H9 (cell line): Measurements from ENCODE around the gene ZNF280D. TPM values are rescaled to one million over a fixed set of nuclear protein-coding genes. Genes with fewer than 3 reads are reported as not detected.

Source experiments
- DNase-seq: peaks from one replicate; pipeline ENCODE4 v3.0.0-alpha.2; 2017
- H2AFZ ChIP-seq: one replicate; pipeline ENCODE4 v1.6.1; 2013; ENCODE audit warnings: mild to moderate bottlenecking, low read length, control low read depth, moderate library complexity
- H2AK5ac ChIP-seq: 2 replicates; pipeline ENCODE4 v1.6.1; 2013; ENCODE audit warnings: low read length, control low read depth, mixed read lengths; ENCODE audit not compliant: insufficient read length
- H2BK120ac ChIP-seq: one replicate; pipeline ENCODE4 v1.6.1; 2013; ENCODE audit warnings: low read depth, mild to moderate bottlenecking, low read length, control low read depth, inconsistent platforms; ENCODE audit not compliant: poor library complexity, severe bottlenecking
- H2BK12ac ChIP-seq: 2 replicates; pipeline ENCODE4 v1.6.1; 2013; ENCODE audit warnings: low read length, control low read depth, mixed read lengths, low read depth; ENCODE audit not compliant: insufficient read length
- H2BK15ac ChIP-seq: 2 replicates; pipeline ENCODE4 v1.6.1; 2013; ENCODE audit warnings: low read depth, low read length, control low read depth
- H2BK20ac ChIP-seq: one replicate; pipeline ENCODE4 v1.6.1; 2013; ENCODE audit warnings: low read depth, mild to moderate bottlenecking, low read length, control low read depth, inconsistent platforms; ENCODE audit not compliant: poor library complexity, severe bottlenecking
- H2BK5ac ChIP-seq: 2 replicates; pipeline ENCODE4 v1.6.1; 2013; ENCODE audit warnings: low read length, control low read depth, mixed read lengths; ENCODE audit not compliant: insufficient read length
- H3K14ac ChIP-seq: 2 replicates; pipeline ENCODE4 v1.6.1; 2013; ENCODE audit warnings: low read length, control low read depth; ENCODE audit not compliant: insufficient read depth
- H3K18ac ChIP-seq: 2 replicates; pipeline ENCODE4 v1.6.1; 2013; ENCODE audit warnings: low read depth, mild to moderate bottlenecking, mixed read lengths, low read length, control low read depth; ENCODE audit not compliant: insufficient read length
- H3K23ac ChIP-seq: 2 replicates; pipeline ENCODE4 v1.6.1; 2013; ENCODE audit warnings: low read length, control low read depth, mixed read lengths, low read depth; ENCODE audit not compliant: insufficient read length
- H3K23me2 ChIP-seq: 2 replicates; pipeline ENCODE4 v1.6.1; 2013; ENCODE audit warnings: low read depth, mild to moderate bottlenecking, mixed read lengths, low read length, control low read depth; ENCODE audit not compliant: insufficient read length, poor library complexity, severe bottlenecking
- H3K27ac ChIP-seq: 2 replicates; pipeline ENCODE4 v1.5.1; 2013; ENCODE audit warnings: low read length, control low read depth, mixed read lengths, low read depth; ENCODE audit not compliant: insufficient read length
- H3K27me3 ChIP-seq: 2 replicates; pipeline ENCODE4 v1.6.1; 2013; ENCODE audit warnings: low read length, control low read depth, inconsistent platforms; ENCODE audit not compliant: insufficient read depth
- H3K4ac ChIP-seq: 2 replicates; pipeline ENCODE4 v1.6.1; 2013; ENCODE audit warnings: low read depth, mild to moderate bottlenecking, control low read depth, inconsistent platforms, low read length, moderate library complexity
- H3K4me1 ChIP-seq: 2 replicates; pipeline ENCODE4 v1.6.1; 2013; ENCODE audit warnings: low read length, control low read depth, inconsistent platforms; ENCODE audit not compliant: insufficient read depth
- H3K4me2 ChIP-seq: 2 replicates; pipeline ENCODE4 v1.6.1; 2013; ENCODE audit warnings: low read length, control low read depth, mixed read lengths; ENCODE audit not compliant: insufficient read length, insufficient read depth
- H3K56ac ChIP-seq: 2 replicates; pipeline ENCODE4 v1.6.1; 2013; ENCODE audit warnings: low read depth, mild to moderate bottlenecking, mixed read lengths, low read length, control low read depth; ENCODE audit not compliant: insufficient read length
- H3K79me1 ChIP-seq: 2 replicates; pipeline ENCODE4 v1.6.1; 2013; ENCODE audit warnings: low read depth, mild to moderate bottlenecking, moderate library complexity, low read length, control low read depth, inconsistent platforms; ENCODE audit not compliant: insufficient read depth, poor library complexity, severe bottlenecking
- H3K79me2 ChIP-seq: 2 replicates; pipeline ENCODE4 v1.6.1; 2013; ENCODE audit warnings: low read length, control low read depth, inconsistent platforms; ENCODE audit not compliant: insufficient read depth
- H3K9ac ChIP-seq: 2 replicates; pipeline ENCODE4 v1.6.1; 2013; ENCODE audit warnings: low read length, control low read depth, mixed read lengths; ENCODE audit not compliant: insufficient read length; ENCODE audit errors: extremely low read depth
- H3K9me3 ChIP-seq: one replicate; pipeline ENCODE4 v1.6.1; 2013; ENCODE audit warnings: low read depth, low read length, inconsistent platforms; ENCODE audit not compliant: control insufficient read depth
- H3T11ph ChIP-seq: one replicate; pipeline ENCODE4 v1.6.1; 2013; ENCODE audit warnings: mild to moderate bottlenecking, low read length, control low read depth, inconsistent platforms
- H4K20me1 ChIP-seq: one replicate; pipeline ENCODE4 v1.6.1; 2013; ENCODE audit not compliant: control insufficient read depth, insufficient read length, insufficient read depth
- H4K5ac ChIP-seq: 2 replicates; pipeline ENCODE4 v1.6.1; 2013; ENCODE audit warnings: low read depth, mild to moderate bottlenecking, mixed read lengths, low read length, control low read depth; ENCODE audit not compliant: insufficient read length
- H4K8ac ChIP-seq: replicated peaks from 2 replicates; pipeline ENCODE4 v1.6.1; 2013; ENCODE audit warnings: low read length, control low read depth, mixed read lengths, low read depth; ENCODE audit not compliant: insufficient read length
- H4K91ac ChIP-seq: 2 replicates; pipeline ENCODE4 v1.6.1; 2013; ENCODE audit warnings: low read depth, mild to moderate bottlenecking, moderate library complexity, mixed read lengths, low read length, control low read depth; ENCODE audit not compliant: insufficient read length
- H3K27ac Mint-ChIP-seq, 3 experiments: 2 replicates in 2 of 3; 3 replicates in 1 of 3; pipeline ENCODE4 v1.8.0; 2020 to 2021; ENCODE audit warnings: mixed read lengths in 3 of 3, mild to moderate bottlenecking in 1 of 3, moderate library complexity in 1 of 3
- H3K27me3 Mint-ChIP-seq: 2 replicates; pipeline ENCODE4 v1.8.0; 2021; ENCODE audit warnings: low read depth, mild to moderate bottlenecking, moderate library complexity, mixed read lengths
- H3K36me3 Mint-ChIP-seq, 3 experiments: 2 replicates in 2 of 3; 3 replicates in 1 of 3; pipeline ENCODE4 v1.8.0; 2020 to 2021; ENCODE audit warnings: low read depth in 3 of 3, mixed read lengths in 3 of 3; ENCODE audit not compliant: insufficient read depth in 1 of 3
- H3K4me1 Mint-ChIP-seq, 2 experiments: 2 replicates each; pipeline ENCODE4 v1.8.0; 2020; ENCODE audit warnings: mixed read lengths in 2 of 2
- H3K4me3 Mint-ChIP-seq, 2 experiments: 2 replicates in 1 of 2; 3 replicates in 1 of 2; pipeline ENCODE4 v1.8.0; 2020 to 2021; ENCODE audit warnings: mild to moderate bottlenecking in 2 of 2, mixed read lengths in 2 of 2, moderate library complexity in 1 of 2
- H3K9me3 Mint-ChIP-seq, 2 experiments: 2 replicates in 1 of 2; 3 replicates in 1 of 2; pipeline ENCODE4 v1.8.0; 2020; ENCODE audit warnings: mild to moderate bottlenecking in 2 of 2, mixed read lengths in 2 of 2, moderate library complexity in 1 of 2
- WGBS: extraction: QIAGEN DNeasy Blood & Tissue Kit; methylation state at CpG from one replicate; pipeline ENCODE4 v1.1.7; 2013; ENCODE audit warnings: missing lambda C conversion rate, low lambda C conversion rate, mixed read lengths; ENCODE audit not compliant: insufficient read length; ENCODE audit errors: extremely low coverage; 5-methylcytosine and 5-hydroxymethylcytosine counted together
- total RNA-seq: library from RNA; stranded (reverse); gene quantifications from 2 replicates; pipeline ENCODE4 v1.2.1, GENCODE V29; 2021
- TF ChIP-seq, protein P1 (sequence below): fragments of 200-600 bp; sonication (generic); conservative IDR thresholded peaks from 3 replicates; pipeline ENCODE4 v1.8.0; 2021; ENCODE audit warnings: antibody characterized with exemption, mild to moderate bottlenecking

ZNF280D gene
- total RNA-seq, 1 experiment from 2014 or later = 5.7 TPM

DNA sequence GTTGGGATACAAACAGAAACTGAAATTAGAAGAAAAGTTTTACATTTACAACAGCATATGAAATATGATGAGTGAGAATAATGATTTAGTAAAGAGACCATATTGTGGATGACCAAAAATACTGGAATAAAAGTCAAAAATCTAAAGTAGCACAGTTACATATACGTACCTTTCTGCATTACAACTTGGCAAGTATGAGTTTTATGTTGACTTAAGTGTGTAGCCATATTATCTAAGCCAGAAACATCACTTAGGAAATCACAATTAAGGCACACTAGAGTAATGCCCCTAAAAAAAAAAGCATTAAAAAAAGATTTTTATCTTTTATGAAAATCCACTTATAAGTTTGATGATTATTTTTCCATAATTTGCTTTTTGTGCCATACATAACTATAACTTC is 79.1 kb downstream of the ZNF280D start:
- WGBS = no CpG with 5 or more reads among the region's 1 CpG
- Histone ChIP-seq H3K4me1 (no peaks in the 10 kb centered on the region), H3K4ac (no peak overlapping the region), H3K27me3 (no peaks in the 10 kb centered on the region), H4K5ac (no peak overlapping the region), H3T11ph (no peak overlapping the region), H2BK120ac (no peak overlapping the region), H2BK12ac (no peak overlapping the region), H3K27ac (no peak overlapping the region), H3K9ac (no peak overlapping the region), H3K9me3 (no peaks in the 10 kb centered on the region), H2BK20ac (no peak overlapping the region), H2AFZ (no peak overlapping the region), H3K79me1 (no peaks in the 10 kb centered on the region), H4K20me1 (no peaks in the 10 kb centered on the region), H3K23me2 (no peaks in the 10 kb centered on the region), H2AK5ac (no peak overlapping the region), H2BK15ac (no peak overlapping the region), H2BK5ac (no peak overlapping the region), H4K8ac (no peak overlapping the region), H4K91ac (no peak overlapping the region), H3K4me2 (no peak overlapping the region), H3K18ac (no peak overlapping the region), H3K14ac (no peak overlapping the region), H3K23ac (no peak overlapping the region), H3K56ac (no peak overlapping the region), H3K79me2 (no peaks in the 10 kb centered on the region)
- TF ChIP-seq, protein P1, sequence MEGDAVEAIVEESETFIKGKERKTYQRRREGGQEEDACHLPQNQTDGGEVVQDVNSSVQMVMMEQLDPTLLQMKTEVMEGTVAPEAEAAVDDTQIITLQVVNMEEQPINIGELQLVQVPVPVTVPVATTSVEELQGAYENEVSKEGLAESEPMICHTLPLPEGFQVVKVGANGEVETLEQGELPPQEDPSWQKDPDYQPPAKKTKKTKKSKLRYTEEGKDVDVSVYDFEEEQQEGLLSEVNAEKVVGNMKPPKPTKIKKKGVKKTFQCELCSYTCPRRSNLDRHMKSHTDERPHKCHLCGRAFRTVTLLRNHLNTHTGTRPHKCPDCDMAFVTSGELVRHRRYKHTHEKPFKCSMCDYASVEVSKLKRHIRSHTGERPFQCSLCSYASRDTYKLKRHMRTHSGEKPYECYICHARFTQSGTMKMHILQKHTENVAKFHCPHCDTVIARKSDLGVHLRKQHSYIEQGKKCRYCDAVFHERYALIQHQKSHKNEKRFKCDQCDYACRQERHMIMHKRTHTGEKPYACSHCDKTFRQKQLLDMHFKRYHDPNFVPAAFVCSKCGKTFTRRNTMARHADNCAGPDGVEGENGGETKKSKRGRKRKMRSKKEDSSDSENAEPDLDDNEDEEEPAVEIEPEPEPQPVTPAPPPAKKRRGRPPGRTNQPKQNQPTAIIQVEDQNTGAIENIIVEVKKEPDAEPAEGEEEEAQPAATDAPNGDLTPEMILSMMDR = no peak
- H3K36me3 Mint-ChIP-seq = no peaks in the 10 kb centered on the region
- H3K9me3 Mint-ChIP-seq = no peaks in the 10 kb centered on the region
- H3K4me3 Mint-ChIP-seq = no peak overlapping the region
- DNase-seq = no peak
- no peaks in the 10 kb centered on the region for H3K27me3 Mint-ChIP-seq
- H3K4me1 Mint-ChIP-seq = no peaks in the 10 kb centered on the region
- no peak overlapping the region for H3K27ac Mint-ChIP-seq
